Spleen (tissue), 11 donors: ENCODE results near the gene MAN1A2. TPM values are rescaled to one million over a fixed set of nuclear protein-coding genes. Genes with fewer than 3 reads are reported as not detected.
"Not testable (repeated sequence)": the region's sequence is repeated elsewhere in the genome, so short reads cannot be mapped to it uniquely, and the experiment has no call there.

Source experiments
- DNase-seq: peaks from one replicate; pipeline ENCODE4 v3.0.0-alpha.2; 2020
- H3K27ac ChIP-seq, 8 donors: fragments of 200-600 bp; sonication (generic) in 7 of 8; 1 replicate in 4 of 8; 2 replicates in 4 of 8; pipeline versions ENCODE4 v1.5.0 to v1.8.0; 2016 to 2021; ENCODE audit warnings: inconsistent platforms in 4 of 8, mild to moderate bottlenecking in 4 of 8, moderate library complexity in 1 of 8
- H3K27me3 ChIP-seq, 7 donors: fragments of 200-600 bp; sonication (generic) in 6 of 7; replicated peaks in 1 of 7; 1 replicate in 4 of 7; 2 replicates in 3 of 7; pipeline versions ENCODE4 v1.5.0 to v1.8.0; 2016 to 2021; ENCODE audit warnings: inconsistent platforms in 3 of 7, mild to moderate bottlenecking in 1 of 7
- H3K36me3 ChIP-seq, 6 donors: fragments of 200-600 bp; sonication (generic) in 5 of 6; 1 replicate in 4 of 6; 2 replicates in 2 of 6; pipeline versions ENCODE4 v1.5.0 to v1.8.0; 2016 to 2021; ENCODE audit warnings: inconsistent platforms in 2 of 6
- H3K4me1 ChIP-seq, 6 donors: fragments of 200-600 bp; sonication (generic) in 5 of 6; 1 replicate in 3 of 6; 2 replicates in 3 of 6; pipeline versions ENCODE4 v1.5.0 to v1.8.0; 2016 to 2021; ENCODE audit warnings: inconsistent platforms in 3 of 6
- H3K4me3 ChIP-seq, 8 donors: fragments of 200-600 bp; sonication (generic) in 7 of 8; 1 replicate in 4 of 8; 2 replicates in 4 of 8; pipeline versions ENCODE4 v1.5.0 to v1.8.0; 2016 to 2021; ENCODE audit warnings: inconsistent platforms in 4 of 8, mild to moderate bottlenecking in 4 of 8, moderate library complexity in 2 of 8
- H3K9me3 ChIP-seq, 8 donors: fragments of 200-600 bp; sonication (generic) in 7 of 8; 1 replicate in 4 of 8; 2 replicates in 4 of 8; pipeline versions ENCODE4 v1.5.0 to v1.8.0; 2016 to 2021; ENCODE audit warnings: inconsistent platforms in 4 of 8
- POLR2A ChIP-seq, 3 donors: fragments of 450-650 bp; IDR thresholded peaks; one replicate each; pipeline ENCODE4 v1.5.1; 2017; ENCODE audit warnings: antibody characterized with exemption in 3 of 3, mild to moderate bottlenecking in 1 of 3
- POLR2AphosphoS5 ChIP-seq, 3 donors: sonication (generic); formaldehyde crosslinking; IDR thresholded peaks; one replicate each; pipeline ENCODE4 v1.5.1; 2017; ENCODE audit warnings: antibody characterized with exemption in 3 of 3
- WGBS, 5 donors: extraction: QIAGEN DNeasy Blood & Tissue Kit in 3 of 5; methylation state at CpG; one replicate each; pipeline versions ENCODE4 v1.1.5 to v1.1.7; 2013 to 2018; 5-methylcytosine and 5-hydroxymethylcytosine counted together
- intact Hi-C: fragments of 100-400 bp; cut with DNase I; formaldehyde crosslinking; loops from one replicate; pipeline ENCODE4 v1.15.0; 2023; ENCODE audit warnings: low total_unique reads
- polyA plus RNA-seq, 3 donors: library from polyadenylated mRNA; stranded (reverse); fragments of 200-250 nt; gene quantifications; one replicate each; pipeline ENCODE4 v1.2.1, GENCODE V29; 2013
- total RNA-seq, 7 donors: library from RNA; depleted of rRNA in 3 of 7; stranded (reverse); fragments of >200 nt in 3 of 7; fragmentation: NEBNext Ultra II Directional in 4 of 7; extraction: Animal tissue kit (Norgen Biotek cat#: 25700) in 4 of 7; gene quantifications; one replicate each; pipeline versions ENCODE4 v1.1.0 to v1.2.1, GENCODE V29; 2016 to 2021
- TF ChIP-seq, protein P1 (sequence below), 11 experiments: fragments of 200-600 bp in 7 of 11; fragments of 450-650 bp in 4 of 11; sonication (generic) in 4 of 11; IDR thresholded peaks in 8 of 11; conservative IDR thresholded peaks in 3 of 11; 1 replicate in 7 of 11; 2 replicates in 4 of 11; pipeline versions ENCODE4 v1.4.0 to v1.8.0; 2016 to 2021; ENCODE audit warnings: antibody characterized with exemption in 11 of 11, inconsistent platforms in 4 of 11, mild to moderate bottlenecking in 1 of 11
- donor health status: healthy with polysubstance abuse.
- donor health status: DM: no; HTN: no; CAD: no; lungs with moderate emphysema.
- donor health status: DM: no; HTN: no; CAD: no.
- donor health status: Bipolar disorder and iron deficiency.
- donor health status: healthy.
- donor health status: DM: no; HTN: no; CAD: no.
- donor health status: DM: yes; HTN: yes; CAD: no.

MAN1A2 gene
- total and polyA plus RNA-seq, 10 donors, result 4.1 to 52.4 (median 42.6) TPM

DNA sequence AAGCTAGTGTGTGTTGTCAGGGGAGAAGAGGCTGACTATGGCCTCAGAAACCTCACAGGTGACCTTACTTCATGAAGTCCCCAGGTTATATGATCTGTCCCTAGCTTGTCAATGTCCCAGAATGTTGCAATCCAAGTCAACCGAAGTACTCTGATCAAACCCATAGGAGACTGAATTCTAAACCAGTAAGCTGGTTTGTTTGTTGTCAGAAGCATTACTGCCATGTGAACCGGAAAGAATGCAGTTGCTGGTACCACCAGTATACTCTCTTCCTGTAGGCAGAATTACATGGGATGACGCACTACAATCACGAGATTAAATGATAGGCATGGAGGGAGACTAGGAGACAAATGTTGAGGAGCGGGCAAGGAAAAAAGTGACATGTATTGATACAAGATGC is 26.1 kb upstream of the MAN1A2 start:
- Histone ChIP-seq H3K27ac (no peak overlapping the region), H3K9me3 (peaks cover 0 to 5% (median 0%) of the 10 kb centered on the region in 8 donors), H3K27me3 (no peaks in the 10 kb centered on the region), H3K4me1 (peaks cover 0 to 8% (median 0%) of the 10 kb centered on the region in 6 donors), H3K36me3 (no peaks in the 10 kb centered on the region), H3K4me3 (no peak overlapping the region)
- WGBS, 5 donors, result 89 to 94% (median 91%) methylated on average over 5 of the region's 5 CpGs
- intact Hi-C loops, result no loop called here
- no peak for TF ChIP-seq POLR2AphosphoS5 (IDR thresholded peaks at IDR 0.05)
- no peak for TF ChIP-seq POLR2A (IDR thresholded peaks at IDR 0.05)
- TF ChIP-seq, protein P1, sequence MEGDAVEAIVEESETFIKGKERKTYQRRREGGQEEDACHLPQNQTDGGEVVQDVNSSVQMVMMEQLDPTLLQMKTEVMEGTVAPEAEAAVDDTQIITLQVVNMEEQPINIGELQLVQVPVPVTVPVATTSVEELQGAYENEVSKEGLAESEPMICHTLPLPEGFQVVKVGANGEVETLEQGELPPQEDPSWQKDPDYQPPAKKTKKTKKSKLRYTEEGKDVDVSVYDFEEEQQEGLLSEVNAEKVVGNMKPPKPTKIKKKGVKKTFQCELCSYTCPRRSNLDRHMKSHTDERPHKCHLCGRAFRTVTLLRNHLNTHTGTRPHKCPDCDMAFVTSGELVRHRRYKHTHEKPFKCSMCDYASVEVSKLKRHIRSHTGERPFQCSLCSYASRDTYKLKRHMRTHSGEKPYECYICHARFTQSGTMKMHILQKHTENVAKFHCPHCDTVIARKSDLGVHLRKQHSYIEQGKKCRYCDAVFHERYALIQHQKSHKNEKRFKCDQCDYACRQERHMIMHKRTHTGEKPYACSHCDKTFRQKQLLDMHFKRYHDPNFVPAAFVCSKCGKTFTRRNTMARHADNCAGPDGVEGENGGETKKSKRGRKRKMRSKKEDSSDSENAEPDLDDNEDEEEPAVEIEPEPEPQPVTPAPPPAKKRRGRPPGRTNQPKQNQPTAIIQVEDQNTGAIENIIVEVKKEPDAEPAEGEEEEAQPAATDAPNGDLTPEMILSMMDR (IDR thresholded peaks at IDR 0.05 in 8 of 11, conservative IDR thresholded peaks at IDR 0.05 in 3 of 11), result no peak
- DNase-seq, result no peak

DNA sequence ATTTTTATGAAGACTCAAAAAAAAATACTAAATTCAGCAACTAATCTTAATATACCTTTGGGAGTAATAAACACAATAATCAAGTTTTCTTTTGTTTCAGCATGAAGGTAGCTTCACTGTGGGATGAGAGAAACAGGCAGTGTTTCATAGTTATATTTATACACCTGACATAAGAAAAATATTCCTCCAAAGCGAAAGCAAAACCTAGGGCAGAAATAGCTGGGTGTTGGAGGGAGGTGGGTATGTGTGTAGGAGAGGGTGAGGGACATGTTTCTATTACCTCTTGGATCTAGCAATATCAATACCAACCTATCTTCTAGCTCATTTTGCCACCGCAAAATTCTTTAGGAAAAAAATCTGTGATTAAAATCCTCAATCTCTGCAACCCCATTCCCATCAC is 24.9 kb upstream of the MAN1A2 start:
- Histone ChIP-seq H3K9me3 (peaks cover 0 to 3% (median 0%) of the 10 kb centered on the region in 8 donors), H3K27ac (no peak overlapping the region), H3K27me3 (no peaks in the 10 kb centered on the region), H3K4me1 (peaks cover 0 to 8% (median 0%) of the 10 kb centered on the region in 6 donors), H3K4me3 (no peak overlapping the region), H3K36me3 (no peaks in the 10 kb centered on the region)
- DNase-seq, result no peak
- 78 to 92% (median 82%) methylated on average over 2 of the region's 2 CpGs for WGBS, 5 donors
- TF ChIP-seq POLR2AphosphoS5 (IDR thresholded peaks at IDR 0.05), result no peak
- TF ChIP-seq POLR2A (IDR thresholded peaks at IDR 0.05), result no peak
- TF ChIP-seq, protein P1 (IDR thresholded peaks at IDR 0.05 in 8 of 11, conservative IDR thresholded peaks at IDR 0.05 in 3 of 11), result no peak
- intact Hi-C loops, result no loop called here

DNA sequence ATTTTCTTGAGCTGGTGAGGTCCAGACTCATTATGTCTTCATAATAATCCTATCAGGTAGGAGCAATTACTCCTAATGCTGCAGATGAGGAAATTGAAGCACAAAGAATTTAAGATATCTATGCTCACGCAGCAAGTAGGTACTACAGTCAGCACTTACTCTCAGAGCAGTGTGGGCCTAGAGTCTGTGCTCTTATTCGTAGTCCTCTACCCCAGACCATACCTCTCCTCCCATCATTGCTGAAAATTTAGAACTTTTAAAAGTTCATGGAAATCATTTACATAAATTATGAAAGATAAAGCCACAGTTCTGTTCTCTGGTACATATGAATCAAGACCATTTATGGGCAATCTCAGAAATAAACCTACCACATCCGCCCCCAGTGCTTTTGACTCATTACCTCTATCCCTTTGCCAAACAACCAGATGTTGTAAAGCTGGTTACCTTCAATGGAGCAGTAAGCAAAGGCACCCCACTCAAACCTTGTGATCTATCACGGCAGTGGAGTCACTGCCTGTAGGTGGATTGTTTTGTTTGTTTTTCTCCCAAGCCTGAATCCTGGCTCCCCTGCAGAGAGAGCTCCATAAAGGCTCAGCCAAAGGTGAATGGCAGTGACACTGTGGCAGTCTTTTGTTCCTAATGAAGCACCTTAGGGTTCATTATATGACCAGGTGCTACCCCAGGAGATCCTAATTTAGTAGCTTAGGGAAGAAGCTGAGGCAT is 20.9 kb upstream of the MAN1A2 start:
- 75 to 90% (median 86%) methylated on average over 4 of the region's 4 CpGs for WGBS, 5 donors
- intact Hi-C loops, result no loop called here
- no peaks in the 10 kb centered on the region for H3K36me3 ChIP-seq
- no peak for DNase-seq
- no peaks in the 10 kb centered on the region for H3K27me3 ChIP-seq
- TF ChIP-seq POLR2AphosphoS5 (IDR thresholded peaks at IDR 0.05) (no peak), POLR2A (IDR thresholded peaks at IDR 0.05) (no peak)
- TF ChIP-seq, protein P1 (IDR thresholded peaks at IDR 0.05 in 8 of 11, conservative IDR thresholded peaks at IDR 0.05 in 3 of 11), result no peak
- no peak overlapping the region for H3K27ac ChIP-seq
- no peaks in the 10 kb centered on the region for H3K9me3 ChIP-seq
- no peak overlapping the region for H3K4me3 ChIP-seq
- H3K4me1 ChIP-seq, result peaks cover 0 to 5% (median 0%) of the 10 kb centered on the region in 6 donors

DNA sequence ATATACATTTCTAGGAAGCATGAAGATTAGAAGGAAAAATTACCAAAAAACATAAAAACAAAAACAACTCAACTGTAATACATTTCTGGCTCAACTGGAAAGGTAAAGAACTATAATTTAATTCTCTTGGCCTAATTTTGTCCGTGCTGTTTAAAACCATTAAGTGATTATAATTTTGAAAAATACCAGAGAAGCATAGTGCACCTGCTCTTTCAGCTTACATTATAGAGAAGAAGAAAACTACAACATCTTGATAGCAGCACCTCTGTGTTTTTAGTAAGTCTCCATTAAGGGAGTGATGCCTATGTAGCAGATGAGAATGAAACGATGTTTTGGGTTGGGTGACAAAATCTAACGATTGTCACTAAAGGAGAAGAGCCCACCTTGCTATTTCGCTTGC is 19.3 kb upstream of the MAN1A2 start:
- TF ChIP-seq, protein P1 (IDR thresholded peaks at IDR 0.05 in 8 of 11, conservative IDR thresholded peaks at IDR 0.05 in 3 of 11), result no peak
- TF ChIP-seq POLR2A (IDR thresholded peaks at IDR 0.05) (no peak), POLR2AphosphoS5 (IDR thresholded peaks at IDR 0.05) (no peak)
- H3K36me3 ChIP-seq, result no peaks in the 10 kb centered on the region
- H3K4me1 ChIP-seq, result no peaks in the 10 kb centered on the region
- H3K9me3 ChIP-seq, result no peaks in the 10 kb centered on the region
- H3K4me3 ChIP-seq, result no peak overlapping the region
- no peaks in the 10 kb centered on the region for H3K27me3 ChIP-seq
- DNase-seq, result no peak
- intact Hi-C loops, result no loop called here
- 90 to 97% (median 92%) methylated on average over 4 of the region's 4 CpGs for WGBS, 5 donors
- no peak overlapping the region for H3K27ac ChIP-seq

DNA sequence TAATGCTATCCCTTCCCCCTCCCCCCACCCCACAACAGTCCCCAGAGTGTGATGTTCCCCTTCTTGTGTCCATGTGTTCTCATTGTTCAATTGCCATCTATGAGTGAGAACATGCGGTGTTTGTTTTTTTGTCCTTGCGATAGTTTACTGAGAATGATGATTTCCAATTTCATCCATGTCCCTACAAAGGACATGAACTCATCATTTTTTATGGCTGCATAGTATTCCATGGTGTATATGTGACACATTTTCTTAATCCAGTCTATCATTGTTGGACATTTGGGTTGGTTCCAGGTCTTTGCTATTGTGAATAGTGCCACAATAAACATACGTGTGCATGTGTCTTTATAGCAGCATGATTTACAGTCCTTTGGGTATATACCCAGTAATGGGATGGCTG is 14.6 kb upstream of the MAN1A2 start:
- intact Hi-C loops, H3K27ac ChIP-seq, DNase-seq, H3K4me3 ChIP-seq, H3K36me3 ChIP-seq, H3K9me3 ChIP-seq, H3K4me1 ChIP-seq, H3K27me3 ChIP-seq: not testable (repeated sequence)
- WGBS, 5 donors, result 92 to 100% (median 98%) methylated on average over 2 of the region's 3 CpGs

DNA sequence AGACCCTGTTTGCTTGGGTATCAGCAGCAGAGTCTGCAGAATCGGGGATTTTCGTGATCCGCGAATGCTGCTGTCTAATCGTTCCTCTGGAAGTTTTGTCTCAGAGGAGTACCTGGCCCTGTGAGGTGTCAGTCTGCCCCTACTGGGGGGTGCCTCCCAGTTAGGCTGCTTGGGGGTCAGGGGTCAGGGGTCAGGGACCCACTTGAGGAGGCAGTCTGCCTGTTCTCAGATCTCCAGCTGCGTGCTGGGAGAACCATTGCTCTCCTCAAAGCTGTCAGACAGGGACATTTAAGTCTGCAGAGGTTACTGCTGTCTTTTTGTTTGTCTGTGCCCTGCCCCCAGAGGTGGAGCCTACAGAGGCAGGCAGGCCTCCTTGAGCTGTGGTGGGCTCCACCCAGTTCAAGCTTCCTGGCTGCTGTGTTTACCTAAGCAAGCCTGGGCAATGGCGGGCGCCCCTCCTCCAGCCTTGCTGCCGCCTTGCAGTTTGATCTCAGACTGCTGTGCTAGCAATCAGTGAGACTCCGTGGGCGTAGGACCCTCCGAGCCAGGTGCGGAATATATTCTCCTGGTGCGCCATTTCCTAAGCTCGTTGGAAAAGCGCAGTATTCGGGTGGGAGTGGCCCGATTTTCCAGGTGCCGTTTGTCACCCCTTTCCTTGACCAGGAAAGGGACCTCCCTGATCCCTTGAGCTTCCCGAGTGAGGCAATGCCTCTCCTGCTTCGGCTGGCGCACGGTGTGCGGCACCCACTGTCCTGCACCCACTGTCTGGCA is 9.2 kb upstream of the MAN1A2 start:
- H3K36me3 ChIP-seq, H3K4me3 ChIP-seq, H3K9me3 ChIP-seq, intact Hi-C loops, H3K27me3 ChIP-seq, DNase-seq, H3K27ac ChIP-seq: not testable (repeated sequence)
- peaks cover 0 to 13% (median 0%) of the 10 kb centered on the region in 6 donors for H3K4me1 ChIP-seq
- WGBS, 5 donors, result 88 to 94% (median 91%) methylated on average over 21 to 24 of the region's 24 CpGs
